ENCODE results near the gene ZNF629.

Gene ZNF629

DNA sequence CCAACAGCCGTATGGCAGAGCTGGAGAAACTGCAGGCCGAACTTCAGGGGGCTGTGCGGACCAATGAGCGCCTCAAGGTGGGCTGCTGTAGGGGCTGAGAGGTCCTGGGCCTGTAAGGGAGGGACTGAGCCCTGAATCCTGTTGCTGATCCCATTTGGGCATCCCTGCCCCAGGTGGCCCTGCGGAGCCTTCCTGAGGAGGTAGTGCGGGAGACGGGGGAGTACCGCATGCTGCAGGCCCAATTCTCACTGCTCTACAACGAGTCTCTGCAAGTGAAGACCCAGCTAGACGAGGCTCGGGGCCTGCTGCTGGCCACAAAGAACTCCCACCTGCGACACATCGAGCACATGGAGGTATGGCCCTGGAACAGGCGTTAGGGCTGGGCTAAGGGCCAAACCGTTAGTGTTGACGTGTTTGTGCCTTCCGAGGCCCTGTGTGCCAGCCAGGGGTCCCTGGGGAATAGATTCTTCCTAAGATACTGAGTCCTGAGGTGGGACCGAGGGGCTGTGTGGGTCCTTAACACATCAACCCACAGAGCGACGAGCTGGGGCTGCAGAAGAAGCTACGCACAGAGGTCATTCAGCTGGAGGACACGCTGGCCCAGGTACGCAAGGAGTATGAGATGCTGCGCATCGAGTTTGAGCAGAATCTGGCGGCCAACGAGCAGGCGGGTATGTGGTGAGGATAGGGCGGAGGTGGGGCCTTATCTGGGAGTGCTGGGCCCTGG is 20.6 kb downstream of the ZNF629 start:
- no peak for DNase-seq

- no peak for DNase-seq
Measured at GRCh38 chr16:30764816-30765465, 22.1 kb downstream of the ZNF629 start.

- no peak for DNase-seq
Measured at GRCh38 chr16:30764086-30764485, 22.9 kb downstream of the ZNF629 start.

GRCh38 chr16:30762991-30763725 is 23.8 kb downstream of the ZNF629 start:
- DNase-seq: no peak

DNA sequence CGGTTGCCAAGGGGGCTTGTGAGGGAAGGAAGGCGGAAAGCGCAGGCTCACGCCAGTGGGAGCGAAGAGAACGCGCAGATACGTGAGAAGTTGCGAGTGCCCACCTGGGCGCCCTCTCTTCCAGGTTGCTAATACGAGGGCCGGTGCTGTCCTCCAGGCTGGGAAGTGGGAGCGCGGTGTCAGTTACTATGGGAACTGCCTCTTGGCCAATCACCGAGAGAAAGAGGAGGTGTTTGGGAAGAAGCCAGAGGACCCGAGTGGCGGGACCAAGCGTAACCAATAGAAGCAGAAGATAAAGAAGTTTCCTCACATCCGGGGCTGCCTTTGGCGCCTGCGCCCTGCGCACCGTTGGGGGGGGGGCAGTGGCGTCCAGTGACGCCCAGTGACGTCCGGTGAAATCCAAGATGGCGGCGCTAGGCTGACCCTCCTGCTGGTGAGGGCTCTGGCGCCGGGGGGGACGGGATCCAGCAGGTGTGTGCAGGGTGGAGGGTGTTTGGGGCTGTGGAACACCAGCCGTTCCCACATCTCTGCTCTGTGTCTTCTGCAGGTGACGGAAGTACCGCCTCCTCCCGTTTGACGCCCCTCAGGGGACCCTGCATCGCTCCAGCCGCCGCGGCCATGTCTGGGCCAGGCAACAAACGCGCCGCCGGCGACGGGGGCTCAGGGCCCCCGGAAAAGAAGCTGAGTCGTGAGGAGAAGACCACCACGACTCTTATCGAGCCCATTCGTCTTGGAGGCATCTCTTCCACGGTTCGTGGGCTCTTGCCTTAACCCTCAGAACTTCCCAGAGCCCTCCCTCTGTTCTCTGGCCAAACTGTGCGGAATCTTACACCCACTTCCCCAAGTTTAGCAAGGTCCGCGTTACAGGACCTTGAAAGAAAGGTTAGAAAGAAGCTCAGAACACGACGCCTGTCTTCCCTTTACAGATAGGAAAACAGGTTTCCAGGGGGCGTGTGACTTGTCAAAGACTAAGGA is 24.8 kb downstream of the ZNF629 start, which contains the start of the genes CFAP119 and RNF40:
CFAP119 (minus strand) TSS at position 135 of the 975 bp plus-strand sequence. CDS start 314 bp downstream, outside the sequence.
RNF40 (plus strand) TSS at position 395 of the 975 bp plus-strand sequence; CDS start at position 619, 224 bp downstream.
- DNase-seq: peak; percentile 91

GRCh38 chr16:30761427-30761927 is 25.5 kb downstream of the ZNF629 start:
- peak; percentile 46 for DNase-seq

DNA sequence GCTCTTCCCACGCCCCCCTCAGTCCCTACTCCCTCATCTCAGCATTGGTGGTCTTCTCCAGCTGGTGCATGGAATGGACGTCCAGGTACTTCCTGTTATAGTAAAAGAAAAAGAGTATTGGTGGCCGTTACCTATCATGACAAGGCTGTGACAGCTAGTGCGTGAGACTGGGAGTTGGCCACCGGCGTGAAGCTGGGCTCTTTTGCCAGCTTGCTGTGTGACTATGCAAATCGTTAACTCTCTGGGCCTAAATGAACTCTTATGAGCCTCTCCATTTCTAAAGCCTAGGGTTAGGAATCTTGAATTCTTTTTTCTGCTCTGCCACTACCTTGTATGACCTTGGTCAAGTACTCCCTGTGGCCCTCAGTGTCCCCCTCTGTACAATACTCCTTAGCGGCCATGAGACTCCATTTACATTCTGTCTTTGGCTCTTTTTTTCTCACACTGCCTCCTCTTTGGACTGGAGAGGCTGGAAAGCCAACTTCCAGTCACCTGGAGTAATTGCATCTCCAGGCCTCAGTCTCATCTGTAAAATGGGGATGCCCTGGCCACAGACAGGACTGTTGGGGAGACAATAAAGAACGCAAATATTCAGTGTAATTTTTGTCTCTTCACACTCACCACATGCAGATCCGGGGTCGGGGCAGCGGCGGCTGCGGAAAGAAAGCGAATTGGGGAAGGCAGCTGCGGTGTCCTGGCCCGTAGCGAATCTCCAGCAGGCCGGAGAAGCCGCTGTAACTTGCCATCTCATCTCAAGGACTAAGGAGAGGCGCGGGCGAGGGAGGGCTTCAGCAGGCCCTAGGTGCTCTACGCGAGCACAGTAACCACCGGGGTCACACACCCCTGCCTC is 26.2 kb downstream of the ZNF629 start:
- DNase-seq: no peak

- no peak for DNase-seq
Measured at GRCh38 chr16:30760001-30760559, 26.9 kb downstream of the ZNF629 start.

DNA sequence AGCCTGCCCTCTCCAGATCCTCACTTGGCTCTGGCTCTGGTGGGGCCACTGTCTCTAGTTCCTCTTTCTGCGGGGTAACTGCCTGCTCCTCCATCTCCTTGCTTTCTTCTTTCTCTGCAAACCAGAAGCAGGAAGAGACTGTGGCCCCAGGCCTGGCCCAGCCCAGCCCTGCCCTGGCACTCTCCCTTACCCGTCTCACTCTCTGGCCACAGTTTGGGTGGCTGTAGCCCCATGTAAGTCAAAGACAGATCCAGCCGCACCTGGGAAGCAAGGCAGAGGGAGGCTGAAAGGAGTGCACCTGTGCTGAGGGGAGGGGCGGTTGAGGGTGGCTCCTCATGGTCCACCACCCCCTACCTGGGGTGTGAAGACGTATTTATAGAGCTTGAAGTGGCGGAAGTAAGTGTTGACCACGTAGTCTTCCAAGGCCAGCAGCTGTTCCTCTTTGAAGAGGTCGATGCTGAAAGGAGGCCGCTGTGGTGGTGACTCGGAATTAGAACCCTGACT is 28.0 kb downstream of the ZNF629 start:
- DNase-seq: no peak

DNA sequence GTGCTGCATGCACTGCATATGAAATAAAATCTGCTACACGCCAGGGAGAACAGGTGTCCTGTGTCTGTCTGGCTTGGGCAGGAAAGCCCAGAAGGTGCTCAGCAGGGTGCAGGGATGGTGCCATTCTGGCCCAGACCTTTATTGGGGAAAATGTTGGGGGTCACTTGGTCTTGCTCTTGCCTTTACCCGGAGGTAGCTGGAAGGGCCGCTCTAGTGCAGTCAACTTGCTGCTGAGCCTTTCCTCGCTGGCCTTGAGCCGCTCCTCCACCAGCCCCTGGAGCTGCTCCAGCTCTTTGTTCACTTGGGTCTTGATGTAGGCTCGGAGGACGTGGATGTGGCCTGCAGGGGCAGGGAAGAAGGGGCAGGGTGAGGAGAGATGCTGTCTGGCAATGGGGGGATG is 29.7 kb downstream of the ZNF629 start:
- DNase-seq: no peak

DNA sequence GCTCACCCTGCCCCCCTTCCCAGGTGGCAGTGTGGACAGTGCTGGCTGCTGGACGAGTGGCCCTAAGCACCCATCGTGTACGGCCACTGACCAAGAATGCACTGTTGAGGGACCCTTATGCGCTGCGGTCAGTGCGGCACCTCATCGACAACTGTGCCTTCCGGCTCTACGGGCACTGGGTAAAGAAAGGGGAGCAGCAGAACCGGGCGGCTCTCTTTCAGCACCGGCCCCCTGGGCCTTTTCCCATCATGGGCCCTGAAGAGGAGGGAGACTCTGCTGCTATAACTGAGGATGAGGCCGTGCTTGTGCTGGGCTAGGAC is 30.3 kb downstream of the ZNF629 start:
- no peak for DNase-seq

- no peak for DNase-seq
Measured at GRCh38 chr16:30755955-30756780, 30.8 kb downstream of the ZNF629 start.

GRCh38 chr16:30753596-30753995 is 33.4 kb downstream of the ZNF629 start:
- DNase-seq: no peak

- no peak for DNase-seq
Measured at GRCh38 chr16:30750876-30751465, 36.0 kb downstream of the ZNF629 start.

- no peak for DNase-seq
Measured at GRCh38 chr16:30750201-30750600, 36.8 kb downstream of the ZNF629 start.

DNA sequence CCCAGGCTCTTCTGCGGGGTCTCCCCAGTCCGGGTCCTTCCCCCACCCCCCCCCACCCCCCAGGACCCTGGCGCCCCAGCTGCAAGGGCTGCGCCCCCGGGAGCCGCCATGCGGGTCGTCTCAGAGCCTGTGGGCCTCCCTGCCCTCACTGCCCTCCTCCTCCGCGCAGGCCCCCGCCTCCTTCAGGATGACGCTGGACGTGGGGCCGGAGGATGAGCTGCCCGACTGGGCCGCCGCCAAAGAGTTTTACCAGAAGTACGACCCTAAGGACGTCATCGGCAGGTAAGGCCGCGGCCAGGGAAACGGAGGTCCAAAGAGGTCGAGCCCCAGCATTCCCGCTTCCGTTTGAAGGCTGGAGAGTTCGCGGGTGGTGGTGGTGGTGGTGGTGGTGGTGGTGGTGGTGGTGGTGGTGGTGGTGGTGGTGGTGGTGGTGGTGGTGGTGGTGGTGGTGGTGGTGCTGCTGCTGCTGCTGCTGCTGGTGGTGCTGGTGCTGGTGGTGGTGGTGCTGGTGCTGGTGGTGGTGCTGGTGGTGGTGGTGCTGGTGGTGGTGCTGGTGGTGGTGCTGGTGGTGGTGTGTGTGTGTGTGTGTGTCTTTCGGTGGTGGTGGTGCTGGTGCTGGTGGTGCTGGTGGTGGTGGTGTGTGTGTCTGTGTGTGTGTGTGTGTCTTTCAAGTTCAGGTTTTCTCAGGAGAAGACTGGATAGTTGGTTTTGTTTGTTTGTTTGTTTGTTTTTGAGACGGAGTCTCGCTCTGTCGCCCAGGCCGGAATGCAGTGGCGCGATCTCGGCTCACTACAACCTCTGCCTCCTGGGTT is 38.2 kb downstream of the ZNF629 start:
- peak; percentile 18 for DNase-seq

DNA sequence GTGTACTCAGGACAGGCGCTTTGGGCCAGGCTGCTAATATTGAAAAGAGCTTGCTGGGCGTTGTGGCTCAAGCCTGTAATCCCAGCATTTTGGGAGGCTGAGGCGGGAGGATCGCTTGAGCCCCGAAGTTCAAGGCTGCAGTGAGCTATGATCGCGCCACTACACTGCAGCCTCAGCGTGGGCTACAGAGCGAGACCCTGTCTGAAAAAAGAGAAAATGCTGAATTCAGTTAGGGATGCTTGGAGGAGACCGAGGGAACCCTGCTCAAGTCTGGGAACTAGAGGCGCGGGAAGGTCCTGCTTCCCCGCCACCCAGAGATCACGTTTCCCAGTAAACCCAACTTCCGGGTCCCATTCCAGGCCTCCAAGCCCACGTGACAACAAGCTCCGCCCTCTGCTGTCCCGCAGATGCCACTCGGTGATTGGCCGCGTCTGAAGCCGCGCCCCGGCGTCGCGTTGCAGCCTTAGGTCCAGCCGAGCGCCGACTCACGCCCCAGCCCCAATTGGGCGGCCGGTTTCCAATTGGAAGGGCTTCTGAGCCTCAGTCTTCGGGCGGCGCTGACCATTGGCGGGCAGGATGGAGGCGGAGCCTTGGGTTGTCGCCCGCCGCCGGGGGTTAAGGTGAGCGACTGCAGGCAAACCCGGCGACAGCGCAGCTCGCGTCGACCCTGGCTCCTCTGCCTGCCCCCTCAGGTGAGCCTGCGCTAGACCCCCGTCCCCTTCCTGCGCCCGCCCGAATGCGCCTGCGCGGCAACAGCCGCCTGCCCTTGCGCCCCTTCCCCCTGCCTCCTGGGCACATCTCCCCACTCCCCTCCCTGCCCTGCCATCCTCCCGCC is 39.0 kb downstream of the ZNF629 start, which contains the start of gene PHKG2:
PHKG2 (plus strand) TSS at position 627 of the 835 bp plus-strand sequence. CDS start 396 bp downstream, outside the sequence.
- DNase-seq: peak; percentile 98

Data from CD4-positive, alpha-beta T cell treated with Interleukin-17A for 4 hours (primary cell).